GM21390 (cell line): ENCODE measurements around the gene HUS1.
"Not testable (repeated sequence)": the region's sequence is repeated elsewhere in the genome, so short reads cannot be mapped to it uniquely, and the experiment has no call there.

Source experiments
- ATAC-seq: cut with Tn5 transposase; IDR thresholded peaks from one replicate; pipeline ENCODE4 v1.9.1; 2021; ENCODE audit not compliant: unreplicated experiment

The HUS1 gene

DNA sequence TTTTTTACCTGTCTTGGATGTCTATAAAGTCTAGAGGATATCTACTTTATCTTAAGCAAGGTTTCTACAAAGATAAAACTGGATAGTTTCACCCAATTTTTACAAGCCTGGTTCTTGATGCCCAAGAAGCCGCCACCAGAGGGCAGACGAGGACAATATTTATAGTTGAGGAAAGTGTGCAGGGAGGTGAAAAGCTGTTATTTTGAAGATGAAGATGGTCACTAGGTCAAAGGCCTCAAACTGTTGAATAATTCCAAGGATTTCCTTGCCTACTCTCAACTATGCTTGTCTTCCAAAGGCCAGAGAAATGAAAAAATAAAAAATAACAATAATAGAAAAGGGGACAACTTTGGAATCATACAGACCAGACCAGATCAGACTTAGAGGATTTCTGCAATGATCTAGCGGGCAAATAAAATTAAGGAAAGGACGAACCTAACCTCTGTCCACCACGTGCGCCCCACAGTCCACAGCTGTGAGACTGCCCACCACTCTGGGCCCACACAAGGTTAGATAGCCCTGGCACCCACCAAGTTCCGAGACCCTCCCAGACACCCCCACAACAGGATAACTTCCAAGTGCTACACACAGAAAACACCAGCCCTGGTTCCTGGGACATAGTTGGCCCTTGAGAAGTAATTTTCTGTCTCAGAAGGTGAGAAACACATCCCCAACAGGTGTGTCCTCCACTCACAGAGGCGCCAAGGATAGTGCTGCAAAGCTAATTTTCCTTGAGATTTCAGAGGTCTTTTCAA is 34.0 kb downstream of the HUS1 start:
- no peak for ATAC-seq

DNA sequence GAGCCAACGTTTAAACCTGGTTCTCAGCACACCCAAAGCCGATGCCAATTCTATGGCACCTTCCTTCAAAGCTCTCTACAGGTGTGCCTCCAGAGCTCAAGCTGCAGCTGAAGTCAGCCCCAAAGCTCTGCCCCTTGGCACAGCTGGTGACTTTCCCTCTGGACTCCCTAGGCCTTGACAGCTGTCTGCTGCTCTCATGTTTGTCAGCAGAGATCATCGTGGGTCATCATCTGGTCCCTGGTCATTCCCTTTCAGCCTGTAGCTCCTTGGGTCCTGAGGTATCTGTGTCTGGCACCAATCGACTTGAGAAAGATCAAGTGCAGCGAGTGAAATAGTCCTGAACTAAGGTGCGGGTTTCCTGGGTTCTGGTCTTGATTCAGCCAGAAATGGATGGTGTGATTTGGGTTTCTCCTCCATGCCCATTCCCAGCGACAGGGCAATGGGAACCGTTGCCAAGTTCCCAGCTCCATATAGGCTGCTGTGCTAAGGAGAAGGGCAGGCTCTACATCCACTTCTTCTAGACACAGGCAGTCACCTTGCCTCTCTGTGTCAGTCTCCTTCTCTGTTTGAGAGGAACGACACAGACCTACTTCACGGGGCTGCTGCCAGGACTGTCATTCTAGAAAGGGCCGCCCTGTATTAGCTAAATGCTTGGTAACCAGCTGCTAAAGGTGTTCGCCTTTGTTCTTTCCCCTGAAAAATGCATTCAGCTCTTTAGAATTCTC is 34.7 kb downstream of the HUS1 start:
- no peak for ATAC-seq

DNA sequence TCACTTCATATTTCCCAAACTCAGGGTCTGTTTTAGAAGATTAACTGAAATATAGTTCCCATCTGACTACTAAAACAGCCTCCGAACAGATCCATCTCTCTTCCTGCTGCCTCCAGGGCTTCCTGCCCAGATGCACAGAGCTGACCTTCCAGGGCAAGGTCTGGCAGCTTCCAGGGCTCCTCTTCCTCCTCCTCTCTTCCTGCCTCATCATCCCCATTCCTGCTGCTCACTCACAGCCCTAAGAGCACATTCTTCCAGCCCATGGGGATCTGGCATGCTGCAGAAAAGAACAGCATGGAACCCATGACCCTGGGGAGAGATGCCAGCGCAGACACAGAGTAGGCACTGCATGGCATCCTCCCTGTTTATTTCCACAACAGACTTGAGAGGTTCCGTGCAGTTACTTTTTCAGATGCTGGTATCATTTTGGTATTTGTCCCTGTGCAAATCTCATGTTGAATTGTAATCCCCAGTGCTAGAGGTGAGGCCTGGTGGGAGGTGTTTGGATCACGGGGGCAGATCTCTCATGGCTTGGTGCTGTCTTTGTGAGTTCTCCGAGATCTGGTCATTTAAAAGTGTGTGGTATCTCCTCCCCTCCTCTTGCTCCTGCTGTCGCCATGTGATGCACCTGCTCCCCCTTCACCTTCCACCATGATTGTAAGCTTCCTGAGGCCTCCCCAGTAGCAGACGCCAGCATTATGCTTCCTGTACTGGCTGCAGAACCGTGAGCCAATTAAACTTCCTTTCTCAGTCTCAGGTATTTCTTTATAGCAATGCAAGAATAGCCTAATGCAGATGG is 35.5 kb downstream of the HUS1 start:
- no peak for ATAC-seq

DNA sequence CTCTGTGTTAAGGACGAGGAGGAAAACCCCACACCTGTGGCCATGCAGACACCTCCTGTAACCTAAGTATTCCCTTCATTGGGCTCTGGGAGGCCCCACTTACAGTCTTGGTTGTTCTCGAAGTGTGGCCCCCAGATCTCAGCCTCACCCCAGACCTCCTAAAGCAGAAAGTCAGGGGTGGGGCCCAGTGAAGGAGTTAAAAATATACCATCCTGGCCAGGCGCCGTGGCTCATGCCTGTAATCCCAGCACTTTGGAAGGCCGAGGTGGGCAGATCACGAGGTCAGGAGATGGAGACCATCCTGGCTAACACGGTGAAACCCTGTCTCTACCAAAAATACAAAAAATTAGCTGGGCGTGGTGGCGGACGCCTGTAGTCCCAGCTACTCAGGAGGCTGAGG is 36.8 kb downstream of the HUS1 start:
- ATAC-seq: not testable (repeated sequence)

DNA sequence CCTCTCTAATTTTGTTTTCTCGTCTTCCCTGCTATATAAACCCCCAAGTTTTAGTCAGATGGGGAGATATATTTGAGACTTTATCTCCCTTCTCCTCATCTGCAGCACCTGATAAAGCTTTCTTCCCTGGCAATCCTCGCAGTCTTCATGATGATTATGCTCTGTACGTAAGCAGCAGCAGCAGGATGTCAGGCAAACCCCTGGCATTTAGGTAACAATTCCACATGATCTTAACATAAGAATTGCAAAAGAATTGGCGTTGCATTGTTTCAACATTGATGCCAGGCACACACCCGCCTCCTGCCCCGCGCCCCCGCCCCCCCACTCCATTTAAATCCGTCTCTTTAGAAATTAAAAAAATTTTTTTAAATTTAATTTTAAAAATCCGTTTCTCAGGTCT is 37.3 kb downstream of the HUS1 start:
- ATAC-seq: no peak

DNA sequence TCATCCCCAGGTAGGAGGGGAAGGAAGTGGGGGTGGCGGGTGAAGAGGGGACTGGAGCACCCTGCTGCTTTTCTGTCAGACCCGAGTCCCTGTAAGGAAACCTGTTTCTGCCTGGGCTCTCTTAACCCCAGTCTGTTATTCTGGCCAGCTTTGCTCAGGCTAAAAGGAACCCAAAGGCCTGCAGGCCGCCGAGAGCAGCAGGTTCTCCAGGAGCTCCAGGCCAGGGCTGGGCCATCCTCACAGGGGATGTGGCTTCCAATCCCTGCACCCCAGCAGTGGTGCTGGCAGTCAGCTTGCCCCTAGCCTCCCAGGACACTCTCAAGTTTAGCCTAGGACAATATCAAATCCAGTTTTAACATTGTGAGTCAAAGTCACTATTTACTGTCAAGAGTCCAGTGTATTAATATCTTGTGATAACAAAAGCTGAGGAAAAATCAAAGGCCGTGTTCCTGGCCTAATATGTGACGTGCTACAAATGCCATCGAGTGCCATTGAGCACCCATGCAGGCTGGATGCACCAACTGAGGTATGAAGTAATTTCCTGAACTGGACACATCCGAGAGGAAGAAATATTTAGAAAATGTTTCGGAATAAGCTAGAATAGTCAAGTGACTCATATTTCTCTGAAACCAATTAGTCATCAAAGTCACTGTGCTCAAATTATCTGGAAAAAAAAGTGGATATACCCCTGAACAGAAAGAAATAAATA is 38.1 kb downstream of the HUS1 start:
- ATAC-seq: no peak

DNA sequence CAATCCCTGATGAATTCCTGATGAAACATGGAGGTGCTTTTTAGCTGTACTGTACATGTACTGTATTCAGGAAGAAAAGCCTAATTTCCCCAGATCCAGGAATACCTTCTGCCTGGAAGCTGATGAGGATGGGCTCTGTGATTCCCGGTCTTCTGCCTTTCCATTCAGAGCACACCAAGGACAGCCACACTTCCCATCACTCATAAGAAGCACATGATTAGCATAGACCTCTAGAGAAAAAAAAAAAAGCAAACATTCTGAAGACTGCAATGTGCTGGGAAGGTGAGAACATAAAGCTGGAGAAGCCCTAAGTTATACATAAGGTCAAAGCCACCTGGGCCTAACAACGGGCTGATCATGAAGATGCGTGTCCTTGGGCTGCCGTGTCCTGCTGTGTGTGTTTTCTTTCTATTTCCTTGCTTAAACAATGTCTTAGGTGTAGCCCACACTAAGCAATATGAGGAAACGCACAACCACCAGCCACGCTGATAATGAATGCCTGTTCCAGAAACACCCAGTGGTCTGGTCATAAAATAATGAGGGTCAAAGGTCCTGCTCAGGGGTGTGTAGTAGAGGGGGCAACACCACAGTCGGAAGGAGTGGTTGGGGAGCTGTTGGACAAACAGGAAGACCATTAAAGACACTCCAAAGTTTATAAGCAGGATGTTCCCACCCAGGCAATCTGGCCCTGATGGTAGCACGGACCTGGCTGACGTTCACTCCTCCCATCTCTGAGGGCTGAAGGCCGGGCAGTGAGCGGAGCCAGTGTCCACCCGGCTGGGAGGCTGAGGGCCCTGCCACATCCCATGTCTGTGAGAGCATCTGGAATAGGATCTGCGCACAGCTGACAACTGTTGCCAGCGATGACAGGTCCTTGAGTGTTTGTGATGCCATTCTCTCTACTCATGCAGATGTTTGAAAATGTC is 39.1 kb downstream of the HUS1 start:
- no peak for ATAC-seq

DNA sequence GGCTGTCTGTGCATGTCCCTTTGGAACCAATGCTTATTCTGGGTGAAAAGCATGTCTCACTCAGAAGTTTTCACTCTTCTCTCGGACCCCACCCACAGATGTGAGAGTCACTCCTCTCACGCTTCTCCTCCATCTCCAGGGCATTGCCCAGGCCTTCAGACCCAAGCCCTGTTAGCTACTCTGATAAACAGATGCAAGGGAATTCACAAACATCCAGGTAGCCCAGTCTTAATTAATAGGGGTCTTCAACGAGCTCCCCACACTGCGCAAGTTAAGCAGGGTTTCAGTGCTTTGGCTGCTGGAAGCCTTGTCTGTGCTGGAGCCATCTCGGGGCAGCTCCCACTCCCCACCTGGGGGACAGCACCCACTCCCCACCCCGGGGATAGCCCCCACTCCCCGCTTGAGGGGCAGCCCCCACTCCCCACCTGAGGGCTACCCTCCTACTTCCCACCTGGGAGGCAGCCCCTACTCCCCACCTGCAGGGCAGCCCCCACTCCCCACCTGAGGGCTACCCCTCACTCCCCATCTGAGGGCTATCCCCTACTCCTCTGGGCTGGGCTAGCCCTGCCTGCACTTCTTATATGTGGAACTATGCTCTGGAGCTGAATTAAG is 39.9 kb downstream of the HUS1 start:
- no peak for ATAC-seq

DNA sequence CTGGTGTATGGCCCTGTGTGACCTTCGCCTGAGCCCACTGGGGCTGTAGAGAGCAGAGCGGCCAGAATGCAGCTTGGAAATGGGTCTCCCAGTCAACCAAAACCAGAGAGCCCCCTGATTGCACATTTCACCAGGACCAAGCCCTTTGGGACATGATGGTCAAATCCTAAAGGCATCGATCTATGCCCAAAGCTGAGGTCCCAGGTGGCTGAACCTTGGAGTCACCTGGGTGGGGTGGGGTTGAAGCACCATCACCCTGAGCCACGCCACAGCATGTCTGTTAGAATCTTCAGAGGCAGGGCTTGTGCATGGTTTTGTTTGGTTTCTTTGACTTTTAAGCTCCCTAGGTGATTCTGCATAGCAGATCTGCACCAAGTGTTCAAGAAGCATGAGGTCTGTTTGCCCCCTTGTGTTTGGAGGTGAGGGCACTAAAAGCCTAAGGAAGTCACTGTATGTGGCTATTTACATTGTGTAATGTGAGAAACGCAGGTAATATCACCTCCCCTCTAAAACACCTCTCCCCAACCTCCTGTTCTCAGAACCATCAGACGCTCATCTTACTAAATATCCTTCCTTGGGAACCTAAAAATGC is 40.7 kb downstream of the HUS1 start:
- ATAC-seq: no peak

DNA sequence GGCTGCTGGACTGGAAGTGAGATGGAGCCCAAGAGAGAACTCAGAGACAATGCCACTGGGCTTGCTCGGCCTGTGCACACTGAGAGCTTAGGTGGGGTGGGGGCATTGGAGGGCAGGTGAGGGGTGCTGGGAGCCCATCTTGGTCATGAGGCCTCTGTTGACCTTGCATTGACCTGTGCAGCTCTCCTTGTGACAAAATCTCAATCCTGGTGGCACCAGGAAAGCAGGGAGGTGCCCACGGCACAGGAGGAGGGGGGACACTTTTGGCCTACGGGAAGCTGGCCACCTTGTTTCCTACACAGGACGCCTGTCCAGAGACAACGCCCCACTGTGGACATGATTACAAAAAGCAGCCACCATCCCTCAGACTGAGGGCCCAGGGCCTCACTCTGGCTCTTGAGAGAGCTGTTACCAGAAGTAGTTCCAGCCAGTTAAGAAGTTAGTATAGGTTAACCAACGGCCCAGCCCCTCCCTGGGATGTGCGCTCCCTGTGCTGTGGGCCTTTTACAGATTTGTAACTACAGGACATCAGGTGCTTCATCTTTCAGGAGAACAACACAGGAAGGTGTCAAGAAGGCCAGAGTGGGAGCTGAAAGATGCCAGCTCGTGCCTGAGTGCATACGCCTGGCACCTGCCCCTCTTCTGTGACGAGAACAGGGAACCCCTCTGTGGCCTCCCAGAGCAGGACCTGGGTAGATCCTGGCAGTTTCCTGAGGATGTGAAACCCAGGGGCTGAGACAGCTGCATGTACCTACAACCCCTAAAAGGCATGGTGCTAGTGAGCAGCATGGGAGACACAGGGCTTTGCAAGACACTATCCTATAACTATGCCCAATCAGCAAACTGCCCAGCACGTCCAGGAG is 41.5 kb downstream of the HUS1 start:
- peak; percentile 52 for ATAC-seq

DNA sequence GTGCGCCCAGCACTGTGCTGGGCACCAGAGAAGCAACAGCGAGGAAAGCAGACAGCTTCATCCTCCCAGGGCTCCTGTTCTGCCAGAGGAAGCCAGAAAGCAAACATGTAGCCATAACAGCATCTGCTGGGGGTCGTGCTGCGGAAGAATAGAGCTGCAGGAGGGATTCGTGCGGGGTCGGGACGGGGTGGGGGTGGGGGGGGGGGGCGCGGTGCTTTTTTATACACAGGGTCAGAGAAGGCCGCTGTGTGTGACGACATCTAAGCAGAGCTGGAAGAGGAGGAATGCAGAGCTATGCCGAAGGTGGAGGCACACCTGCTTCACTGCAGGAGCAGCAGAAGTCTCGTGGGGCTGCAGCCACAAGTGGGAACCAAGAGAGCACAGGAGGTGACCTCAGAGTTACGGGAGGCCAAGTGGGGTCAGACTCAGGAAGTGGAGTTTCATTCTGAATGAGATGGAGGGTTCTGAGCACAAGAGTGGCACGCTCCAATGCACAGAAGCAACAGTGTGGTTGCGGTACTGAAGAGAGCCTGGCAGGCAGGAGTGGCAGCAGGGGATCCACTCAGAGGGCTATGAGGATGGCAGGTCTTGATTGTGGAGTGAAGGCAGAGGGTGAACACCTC is 42.2 kb downstream of the HUS1 start:
- peak; percentile 92 for ATAC-seq

DNA sequence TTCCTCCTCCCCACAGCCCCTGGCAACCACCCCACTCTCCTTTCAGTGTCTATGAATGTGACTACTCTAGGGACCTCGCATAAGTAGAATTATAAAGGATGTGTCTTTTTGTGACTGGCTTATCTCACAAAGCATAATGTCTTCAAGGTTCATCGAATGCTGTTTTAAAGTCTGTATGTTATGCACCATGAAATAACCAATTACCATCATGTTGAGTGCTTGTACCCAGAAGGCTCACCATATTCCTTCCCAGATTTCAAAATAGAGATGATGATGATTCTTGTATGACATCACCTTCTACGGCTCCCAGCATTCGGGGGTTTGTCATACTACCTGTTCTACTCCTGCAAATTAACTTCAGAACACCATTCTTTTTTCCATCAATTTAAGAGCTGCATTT is 43.1 kb downstream of the HUS1 start:
- ATAC-seq: no peak

DNA sequence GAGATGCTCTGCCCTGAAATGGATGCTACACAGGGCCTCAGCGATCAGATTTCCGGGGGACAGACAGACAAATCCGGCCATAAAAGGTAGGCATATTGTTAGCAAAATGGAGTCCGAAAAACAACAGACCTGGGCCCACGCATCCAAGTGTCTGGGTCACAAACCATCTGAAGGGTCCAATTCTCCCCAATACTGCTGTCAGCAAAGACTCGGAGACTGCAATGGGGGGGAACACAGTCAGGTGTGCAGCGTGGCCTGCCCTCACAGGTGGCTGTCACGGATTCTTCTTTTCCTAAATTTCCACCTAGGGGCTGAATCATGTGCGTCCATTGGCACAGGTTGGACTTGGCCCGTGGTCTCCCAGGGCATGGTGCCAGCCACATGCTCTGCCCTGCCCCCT is 44.1 kb downstream of the HUS1 start:
- no peak for ATAC-seq

DNA sequence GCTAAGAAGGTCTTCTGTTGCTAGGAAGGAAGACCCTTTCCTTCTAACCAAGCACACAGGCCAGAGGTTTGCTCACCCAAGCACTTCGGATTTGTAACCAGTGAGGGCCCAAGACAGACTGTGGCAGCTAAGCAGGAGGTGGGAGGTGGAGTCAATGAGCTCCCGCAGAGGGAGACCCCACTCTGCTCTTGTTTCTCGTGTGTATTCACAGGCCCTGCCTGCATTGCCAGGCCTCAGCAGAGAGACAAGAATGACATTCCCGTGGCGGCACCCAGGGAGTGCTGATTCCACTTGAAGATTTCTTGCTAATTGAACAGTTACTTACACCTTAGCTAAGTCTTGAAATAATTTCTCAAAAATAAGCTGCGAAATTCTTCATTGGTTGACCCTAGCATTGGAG is 44.6 kb downstream of the HUS1 start:
- no peak for ATAC-seq

DNA sequence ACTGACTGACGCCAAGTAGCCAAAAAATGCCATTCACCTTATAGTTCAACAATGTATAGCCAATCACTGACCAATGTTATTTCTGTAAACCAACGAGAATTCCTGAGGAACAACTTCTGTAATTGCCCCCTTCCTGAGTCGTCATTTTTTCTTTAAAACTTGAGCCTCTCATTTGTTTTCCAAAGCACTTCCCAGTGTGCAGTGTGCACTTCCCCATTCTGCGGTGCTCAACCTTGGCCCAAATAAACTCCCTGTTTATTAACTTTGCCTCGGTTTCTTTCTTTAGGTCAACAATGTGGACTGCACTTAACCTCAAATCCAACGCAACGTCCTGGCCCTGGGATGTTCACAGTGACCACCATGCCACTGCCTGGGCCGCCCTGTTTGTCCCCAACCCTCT is 46.2 kb downstream of the HUS1 start:
- ATAC-seq: no peak

DNA sequence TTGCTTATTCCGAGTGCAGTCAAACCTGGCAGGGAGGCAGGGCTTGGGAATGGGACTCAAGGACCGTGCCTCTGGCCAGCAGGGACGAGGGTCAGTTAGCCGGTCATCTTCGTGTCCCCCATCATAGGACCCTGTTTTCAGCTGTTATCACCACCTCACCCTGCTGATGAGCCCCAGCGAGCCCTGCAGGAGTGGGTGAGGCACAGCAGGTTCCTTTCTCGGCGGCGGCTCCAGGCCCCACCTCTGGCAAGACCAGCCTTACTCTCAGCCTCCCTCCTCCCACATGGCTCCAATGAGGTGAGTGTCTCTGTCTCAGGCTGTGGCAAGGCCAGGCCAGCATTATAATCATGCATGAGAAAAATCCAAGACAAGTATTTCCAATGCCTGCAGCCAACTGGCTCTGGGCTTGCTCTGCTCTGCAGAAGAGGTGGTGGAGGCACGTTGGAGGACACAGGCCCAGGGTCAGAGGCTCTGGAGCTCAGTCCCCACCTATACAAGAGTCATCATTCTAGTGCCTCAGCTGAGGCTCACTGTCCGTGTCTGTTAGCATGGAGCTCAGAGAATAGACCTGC is 46.9 kb downstream of the HUS1 start:
- no peak for ATAC-seq

DNA sequence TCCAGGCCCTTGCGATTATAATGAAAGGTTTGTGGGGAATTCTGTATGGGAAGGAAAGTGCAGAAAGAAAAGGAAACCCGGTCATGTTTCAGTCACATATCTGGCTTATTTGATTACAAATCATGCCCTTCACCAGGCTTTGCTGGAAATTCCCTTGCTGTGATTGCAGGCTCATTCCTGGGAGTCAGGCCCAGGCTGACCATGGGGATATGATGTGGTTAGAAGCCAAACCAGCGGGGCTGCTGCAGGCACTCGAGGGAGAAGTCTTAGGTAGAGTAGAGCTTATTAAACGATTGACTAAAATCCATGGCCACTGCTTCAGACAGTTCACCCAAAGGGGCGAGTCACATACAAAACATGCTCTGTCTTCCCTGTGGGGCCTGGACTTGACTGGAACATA is 47.4 kb downstream of the HUS1 start:
- ATAC-seq: no peak
